Embryonic facial prominence (tissue), 1 donor: ENCODE measurements around the gene SLC25A19.
"Not testable (repeated sequence)": the region's sequence is repeated elsewhere in the genome, so short reads cannot be mapped to it uniquely, and the experiment has no call there.

Source experiments
- DNase-seq: peaks from one replicate; pipeline ENCODE4 v3.0.0-alpha.2; 2016; ENCODE audit errors: extremely low spot score

The SLC25A19 gene

DNA sequence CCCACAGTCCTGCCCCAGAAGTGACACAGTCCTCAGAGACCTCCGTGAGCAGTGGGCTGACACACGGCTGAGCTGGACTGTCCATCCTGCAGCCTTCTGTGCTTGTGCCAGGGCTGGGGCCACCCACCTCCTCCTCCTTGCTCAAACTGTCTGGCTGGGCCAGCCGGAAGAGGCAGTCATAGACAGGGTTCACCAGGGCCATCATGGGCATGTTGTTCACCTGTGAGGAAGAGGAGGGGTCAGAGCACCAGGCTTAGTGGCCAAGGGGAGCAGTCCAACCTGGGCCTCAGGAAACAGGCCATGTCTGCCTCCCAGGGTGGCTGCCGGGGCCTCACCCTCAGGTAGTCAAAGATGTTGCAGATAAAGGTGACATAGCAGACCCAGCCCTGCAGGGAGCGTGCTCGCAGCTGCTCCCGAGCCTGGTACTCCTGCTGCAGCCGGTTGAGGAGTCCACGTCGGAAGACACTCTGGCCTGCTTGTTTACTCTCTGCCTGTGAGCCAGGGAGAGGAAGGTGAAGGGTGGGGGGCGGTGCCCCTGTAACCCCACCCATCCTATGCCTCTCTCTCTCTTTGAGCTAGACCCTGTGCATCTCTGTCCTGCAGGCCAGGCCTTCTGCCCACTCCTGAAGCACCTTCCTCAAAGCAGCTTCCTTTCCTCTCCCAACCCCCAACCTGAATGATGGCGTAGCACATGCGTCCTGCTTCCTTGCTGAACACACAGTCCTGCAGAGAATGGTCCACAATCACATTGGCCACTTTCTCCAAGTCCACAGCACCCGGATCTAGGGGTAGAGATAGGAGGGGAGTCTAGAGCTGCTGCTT lies 21.6 kb downstream of the SLC25A19 start:
- no peak for DNase-seq

- DNase-seq = no peak
These were observed 22.2 kb downstream of the SLC25A19 start for GRCh38 chr17:75267153-75267410.

GRCh38 chr17:75266316-75267152 lies 22.7 kb downstream of the SLC25A19 start:
- no peak for DNase-seq

- no peak for DNase-seq
These were observed 23.5 kb downstream of the SLC25A19 start for GRCh38 chr17:75265614-75266315.

GRCh38 chr17:75263055-75263454 lies 26.2 kb downstream of the SLC25A19 start:
- DNase-seq = no peak

DNA sequence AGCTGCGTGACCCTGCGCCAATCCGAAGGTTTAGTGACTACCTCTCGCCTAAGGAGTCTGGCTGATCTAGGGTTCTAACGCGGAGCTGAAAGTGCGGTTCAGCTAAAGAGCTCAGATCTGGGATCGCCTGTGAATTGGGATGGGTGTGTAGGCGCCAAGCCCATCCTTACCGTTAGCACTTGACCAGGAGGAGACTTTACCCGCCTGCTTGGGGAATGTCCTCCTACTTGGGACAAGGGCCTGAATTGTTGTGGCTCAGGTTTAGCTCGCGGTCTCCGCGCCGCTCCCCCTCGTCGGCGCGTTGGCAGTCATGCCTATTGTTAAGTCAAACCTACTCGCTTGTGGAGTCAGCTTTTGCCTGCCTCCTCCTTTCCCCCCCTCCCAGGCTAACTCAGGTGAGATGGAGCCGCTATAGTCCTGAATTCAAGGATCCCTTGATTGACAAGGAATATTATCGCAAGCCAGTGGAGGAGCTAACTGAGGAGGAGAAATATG lies 27.1 kb downstream of the SLC25A19 start:
- no peak for DNase-seq

DNA sequence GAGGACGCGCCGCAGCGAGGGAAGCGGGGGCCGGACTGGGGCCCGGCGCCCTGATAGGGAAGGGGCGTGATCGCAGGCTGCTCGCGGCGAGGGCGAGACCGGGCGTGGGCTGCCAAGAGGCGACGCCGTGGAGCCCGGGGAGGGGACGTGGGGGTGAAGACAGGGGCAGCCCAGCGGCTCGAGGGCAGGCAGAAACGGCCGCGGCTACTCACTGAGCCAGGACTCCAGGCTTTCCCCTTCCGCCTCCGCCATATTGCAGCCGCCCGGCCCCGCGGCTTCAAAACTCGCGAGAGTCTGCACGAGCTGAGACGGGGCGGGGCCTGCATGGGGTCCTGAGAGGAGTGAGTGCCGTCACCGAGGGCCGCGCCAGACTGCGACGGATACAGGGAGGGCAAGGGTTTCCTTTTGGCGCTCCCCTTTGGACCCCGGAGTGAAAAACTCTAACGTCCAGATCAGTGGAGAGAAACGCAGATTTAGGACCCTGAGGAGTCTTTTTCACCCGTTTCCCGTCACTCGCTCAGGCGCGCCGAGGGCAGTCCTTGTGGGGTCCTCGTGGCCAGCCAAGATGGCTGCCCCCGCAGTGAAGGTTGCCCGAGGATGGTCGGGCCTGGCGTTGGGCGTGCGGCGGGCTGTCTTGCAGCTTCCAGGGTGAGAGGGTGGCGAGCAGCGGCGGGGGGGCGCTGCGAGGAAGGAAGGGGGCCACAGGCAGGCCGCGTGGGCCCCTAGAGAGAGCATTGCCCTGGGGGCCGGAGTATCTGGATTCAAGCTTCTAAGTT lies 27.7 kb downstream of the SLC25A19 start, which contains the start of the genes GGA3 and MRPS7:
TSS of gene GGA3 (minus strand) at position 271 of the 776 bp plus-strand sequence. CDS start at position 252, 19 bp downstream.
TSS of gene MRPS7 (plus strand) at position 544 of the 776 bp plus-strand sequence. CDS start at position 566, 22 bp downstream.
- peak; percentile 89 for DNase-seq

DNA sequence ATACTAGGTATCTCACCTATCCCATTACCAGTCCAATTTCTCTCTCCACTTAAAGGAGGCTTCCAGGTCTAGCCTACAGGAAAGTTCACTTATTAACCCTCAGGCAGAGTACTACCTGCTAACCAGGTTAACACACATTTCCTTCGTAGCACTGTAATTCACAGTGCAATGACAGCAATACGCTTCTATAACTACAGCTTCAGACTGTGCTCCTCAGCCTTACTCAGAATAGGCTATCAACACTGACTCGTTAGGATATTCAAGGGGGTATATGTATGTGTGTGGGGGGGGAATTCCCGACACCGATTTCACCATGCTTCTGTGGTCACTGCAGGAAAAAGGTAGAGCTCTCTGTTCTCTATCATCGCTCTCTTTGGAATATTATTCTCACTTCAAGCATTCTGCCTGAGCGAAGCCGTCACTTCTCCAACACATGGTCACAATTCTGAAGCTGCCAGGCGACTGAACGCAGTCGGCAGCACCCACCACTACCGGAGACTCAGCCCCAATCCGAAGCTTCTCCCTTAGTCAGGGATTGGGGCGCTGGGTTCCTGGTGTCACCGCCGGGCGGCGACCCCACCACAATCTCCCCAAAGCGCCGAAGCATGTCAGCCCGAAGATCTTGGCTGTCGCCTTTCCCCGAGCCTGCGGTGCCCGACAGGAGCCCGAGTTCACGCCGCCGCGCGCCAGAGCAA lies 28.4 kb downstream of the SLC25A19 start:
- no peak for DNase-seq

- DNase-seq = not testable (repeated sequence)
These were observed 32.0 kb downstream of the SLC25A19 start for GRCh38 chr17:75257228-75257627.

DNA sequence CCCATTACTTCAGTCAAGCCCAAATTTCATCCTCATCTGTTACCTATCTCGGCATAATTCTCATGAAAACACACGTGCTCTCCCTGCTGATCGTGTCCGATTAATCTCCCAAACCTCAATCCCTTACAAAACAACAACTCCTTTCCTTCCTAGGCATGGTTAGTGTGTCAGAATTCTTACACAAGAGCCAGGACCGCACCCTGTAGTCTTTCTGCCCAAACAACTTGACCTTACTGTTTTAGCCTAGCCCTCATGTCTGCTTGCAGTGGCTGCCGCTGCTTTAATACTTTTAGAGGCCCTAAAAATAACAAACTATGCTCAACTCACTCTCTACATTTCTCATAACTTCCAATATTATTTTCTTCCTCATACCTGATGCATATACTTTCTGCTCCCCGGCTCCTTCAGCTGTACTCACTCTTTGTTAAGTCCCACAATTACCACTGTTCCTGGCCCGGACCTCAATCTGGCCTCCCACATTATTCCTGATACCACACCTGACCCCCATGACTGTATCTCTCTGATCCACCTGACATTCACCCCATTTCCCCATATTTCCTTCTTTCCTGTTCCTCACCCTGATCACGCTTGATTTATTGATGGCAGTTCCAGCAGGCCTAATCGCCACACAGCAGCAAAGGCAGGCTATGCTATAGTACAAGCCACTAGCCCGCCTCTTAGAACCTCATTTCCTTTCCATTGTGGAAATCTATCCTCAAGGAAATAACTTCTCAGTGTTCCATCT lies 33.1 kb downstream of the SLC25A19 start:
- not testable (repeated sequence) for DNase-seq

GRCh38 chr17:75252039-75252816 lies 37.0 kb downstream of the SLC25A19 start:
- DNase-seq = no peak

DNA sequence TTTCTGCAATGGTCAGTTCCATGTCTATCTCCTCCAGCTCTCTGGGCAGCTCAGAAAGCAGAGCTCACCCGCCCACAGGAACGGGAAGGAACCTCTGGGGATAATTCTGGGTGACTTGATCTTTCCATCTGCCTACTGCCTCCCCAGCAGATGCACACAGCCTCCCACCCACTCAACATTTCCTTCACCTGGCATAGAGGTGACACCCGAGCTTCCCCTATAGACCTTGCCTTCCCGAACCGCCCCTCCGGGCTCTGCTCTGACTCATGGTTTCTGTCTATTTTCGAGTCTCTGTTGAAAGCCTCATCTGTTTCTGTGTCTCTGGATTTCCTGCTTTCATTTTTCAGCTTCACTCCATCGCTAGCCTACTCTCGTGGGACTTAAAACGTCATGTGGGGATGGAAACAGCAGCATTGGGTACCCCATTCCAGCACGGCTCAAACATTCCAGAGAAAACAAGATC lies 39.2 kb downstream of the SLC25A19 start:
- no peak for DNase-seq

DNA sequence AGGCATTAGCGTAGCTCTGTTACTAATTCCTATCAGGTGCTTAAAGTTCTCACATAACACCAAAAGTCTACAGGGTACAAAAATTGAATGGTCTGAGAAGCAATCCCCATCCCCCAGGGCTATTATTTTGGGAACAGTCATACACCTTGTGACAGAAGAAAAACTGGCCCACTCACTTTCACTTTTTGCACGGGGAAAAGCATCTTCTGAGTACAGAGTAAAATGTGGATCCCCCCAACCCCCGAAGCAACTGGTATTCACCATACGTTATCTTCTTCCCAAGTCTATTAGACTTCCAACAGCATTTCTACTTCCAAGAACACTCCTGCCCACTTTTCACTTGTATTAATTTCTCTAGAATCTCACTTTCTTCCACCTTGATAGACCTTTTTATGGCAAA lies 39.7 kb downstream of the SLC25A19 start:
- DNase-seq = no peak

GRCh38 chr17:75246404-75246803 lies 42.8 kb downstream of the SLC25A19 start:
- no peak for DNase-seq

GRCh38 chr17:75245011-75245410 lies 44.2 kb downstream of the SLC25A19 start:
- no peak for DNase-seq

GRCh38 chr17:75244133-75244866 lies 44.9 kb downstream of the SLC25A19 start:
- no peak for DNase-seq

- no peak for DNase-seq
These were observed 46.7 kb downstream of the SLC25A19 start for GRCh38 chr17:75242461-75243042.

GRCh38 chr17:75241996-75242460 lies 47.2 kb downstream of the SLC25A19 start:
- no peak for DNase-seq
